HUES64 (cell line): ENCODE measurements around the gene ZIC3.
A peak's percentile ranks its signal among the peaks of the same experiment; 100 is the strongest.

ENCODE experiments used
- H3K27ac ChIP-seq: 2 replicates; pipeline ENCODE4 v1.7.0; 2013; ENCODE audit warnings: low read depth, low read length, inconsistent platforms
- H3K27me3 ChIP-seq: 2 replicates; pipeline ENCODE4 v1.6.1; 2013; ENCODE audit warnings: mild to moderate bottlenecking, low read length; ENCODE audit not compliant: insufficient read depth
- H3K36me3 ChIP-seq: 2 replicates; pipeline ENCODE4 v1.6.1; 2013; ENCODE audit warnings: mild to moderate bottlenecking, low read length; ENCODE audit not compliant: insufficient read depth
- H3K4me1 ChIP-seq: 2 replicates; pipeline ENCODE4 v1.6.1; 2013; ENCODE audit warnings: mild to moderate bottlenecking, low read length, moderate library complexity; ENCODE audit not compliant: insufficient read depth
- H3K4me3 ChIP-seq: 2 replicates; pipeline ENCODE4 v1.5.1; 2013; ENCODE audit warnings: mild to moderate bottlenecking, low read length, moderate library complexity
- H3K9ac ChIP-seq: 2 replicates; pipeline ENCODE4 v1.6.1; 2013; ENCODE audit warnings: mild to moderate bottlenecking, low read depth, low read length
- H3K9me3 ChIP-seq: 2 replicates; pipeline ENCODE4 v1.6.1; 2013; ENCODE audit warnings: low read depth, low read length; ENCODE audit not compliant: insufficient read depth
- WGBS: fragments of 150-250, 120-280 bp; methylation state at CpG from one replicate; pipeline ENCODE4 v1.1.7; 2013; ENCODE audit warnings: missing lambda C conversion rate; 5-methylcytosine and 5-hydroxymethylcytosine counted together

The ZIC3 gene

GRCh38 chrX:137563681-137564651, 2.0 kb upstream of the ZIC3 start:
- peak overlapping the region; percentile 99 for H3K27ac ChIP-seq
- 1% methylated on average over 28 of the region's 37 CpGs for WGBS
- 0 out of 2 replicates have a peak, but pooled peaks cover 2% of the 10 kb centered on the region for H3K36me3 ChIP-seq
- peaks cover 42% of the 10 kb centered on the region; the same call in 1 of the 2 replicates for H3K27me3 ChIP-seq
- H3K9me3 ChIP-seq, result no peaks in the 10 kb centered on the region
- H3K4me1 ChIP-seq, result peaks cover 30% of the 10 kb centered on the region
- H3K9ac ChIP-seq, result peak overlapping the region; percentile 78
- H3K4me3 ChIP-seq, result peak overlapping the region; percentile 84

GRCh38 chrX:137565318-137565904, 516 bp upstream of the ZIC3 start:
- WGBS, result under 1% methylated on average over 54 of the region's 54 CpGs
- H3K36me3 ChIP-seq, result peaks cover 14% of the 10 kb centered on the region
- H3K27ac ChIP-seq, result peak overlapping the region; percentile 20; the same call in 1 of the 2 replicates
- no peaks in the 10 kb centered on the region for H3K9me3 ChIP-seq
- H3K4me3 ChIP-seq, result peak overlapping the region; percentile 84
- H3K4me1 ChIP-seq, result peaks cover 26% of the 10 kb centered on the region; the same call in 1 of the 2 replicates
- peaks cover 42% of the 10 kb centered on the region; the same call in 1 of the 2 replicates for H3K27me3 ChIP-seq
- peak overlapping the region; percentile 49 for H3K9ac ChIP-seq

- Histone ChIP-seq H3K9me3 (no peaks in the 10 kb centered on the region), H3K27me3 (peaks cover 36% of the 10 kb centered on the region; the same call in 1 of the 2 replicates), H3K9ac (peak overlapping the region; percentile 73), H3K36me3 (peaks cover 30% of the 10 kb centered on the region), H3K4me3 (peak overlapping the region; percentile 84), H3K4me1 (peaks cover 23% of the 10 kb centered on the region; the same call in 1 of the 2 replicates), H3K27ac (peak overlapping the region; percentile 92; the same call in 1 of the 2 replicates)
- under 1% methylated on average over 82 of the region's 82 CpGs for WGBS
These were observed 1.1 kb downstream of the ZIC3 start for GRCh38 chrX:137566746-137567679.

GRCh38 chrX:137567682-137568232, 1.8 kb downstream of the ZIC3 start:
- Histone ChIP-seq H3K27me3 (peaks cover 28% of the 10 kb centered on the region; the same call in 1 of the 2 replicates), H3K9me3 (no peaks in the 10 kb centered on the region), H3K9ac (peak overlapping the region; percentile 73), H3K4me3 (peak overlapping the region; percentile 84), H3K27ac (peak overlapping the region; percentile 92; the same call in 1 of the 2 replicates), H3K4me1 (peaks cover 24% of the 10 kb centered on the region), H3K36me3 (peaks cover 38% of the 10 kb centered on the region)
- under 1% methylated on average over 36 of the region's 36 CpGs for WGBS

- Histone ChIP-seq H3K4me1 (peaks cover 31% of the 10 kb centered on the region), H3K9me3 (no peaks in the 10 kb centered on the region), H3K36me3 (peaks cover 43% of the 10 kb centered on the region), H3K9ac (peak overlapping the region; percentile 73), H3K4me3 (peak overlapping the region; percentile 84), H3K27me3 (peaks cover 23% of the 10 kb centered on the region; the same call in 1 of the 2 replicates), H3K27ac (peak overlapping the region; percentile 55; the same call in 1 of the 2 replicates)
- WGBS, result under 1% methylated on average over 44 of the region's 53 CpGs
These were observed 3.0 kb downstream of the ZIC3 start for GRCh38 chrX:137568741-137569469.

GRCh38 chrX:137569470-137569891, 3.6 kb downstream of the ZIC3 start:
- WGBS, result under 1% methylated on average over 14 of the region's 16 CpGs
- Histone ChIP-seq H3K9ac (peak overlapping the region; percentile 73), H3K27ac (peak overlapping the region; percentile 55; the same call in 1 of the 2 replicates), H3K36me3 (peaks cover 43% of the 10 kb centered on the region), H3K4me3 (peak overlapping the region; percentile 84), H3K4me1 (peaks cover 31% of the 10 kb centered on the region), H3K27me3 (peaks cover 18% of the 10 kb centered on the region; the same call in 1 of the 2 replicates), H3K9me3 (no peaks in the 10 kb centered on the region)

DNA sequence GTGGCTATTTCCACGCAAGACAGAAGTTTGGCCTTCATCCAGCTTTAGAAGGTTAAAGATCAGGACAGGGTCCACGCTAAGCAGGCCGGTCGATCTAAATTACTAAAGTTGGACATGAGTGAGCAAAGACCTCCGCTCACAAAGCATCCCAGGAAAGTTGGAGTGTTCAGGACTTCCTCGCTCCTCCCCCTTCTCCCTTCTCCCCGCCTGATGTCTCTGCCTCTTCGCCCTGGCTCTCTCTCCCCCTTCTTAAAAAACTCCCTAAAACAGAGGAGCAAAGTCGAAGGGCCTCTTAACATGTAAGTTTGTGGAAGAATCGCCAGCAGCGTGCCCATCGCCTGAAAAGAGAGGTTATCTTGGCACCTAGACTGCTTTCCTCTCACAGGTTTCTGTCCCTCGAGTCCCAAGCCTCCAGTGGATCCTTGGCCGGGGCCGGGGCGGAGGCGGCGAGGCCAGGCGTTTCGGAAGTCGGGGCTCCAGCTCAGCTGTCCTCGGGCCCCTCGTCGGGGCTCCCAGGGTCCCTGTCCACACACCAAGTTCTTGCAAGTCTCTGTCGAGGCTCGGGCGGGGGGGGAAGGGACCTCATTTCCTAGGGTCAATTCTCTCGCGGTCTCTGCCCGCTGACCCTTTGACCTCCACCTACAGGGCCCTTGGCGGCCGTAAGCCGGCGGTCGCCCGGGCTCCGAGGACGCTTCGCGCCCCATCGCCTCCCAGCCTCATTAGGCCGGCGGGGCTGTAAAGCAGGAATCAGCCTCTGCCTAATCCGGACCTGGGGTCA, 7.6 kb downstream of the ZIC3 start:
- Histone ChIP-seq H3K4me3 (peak overlapping the region; percentile 84), H3K27ac (peak overlapping the region; percentile 100), H3K9me3 (no peaks in the 10 kb centered on the region), H3K9ac (peak overlapping the region; percentile 89), H3K36me3 (peaks cover 43% of the 10 kb centered on the region), H3K4me1 (peaks cover 62% of the 10 kb centered on the region), H3K27me3 (no peaks in the 10 kb centered on the region)
- 3% methylated on average over 44 of the region's 44 CpGs for WGBS

DNA sequence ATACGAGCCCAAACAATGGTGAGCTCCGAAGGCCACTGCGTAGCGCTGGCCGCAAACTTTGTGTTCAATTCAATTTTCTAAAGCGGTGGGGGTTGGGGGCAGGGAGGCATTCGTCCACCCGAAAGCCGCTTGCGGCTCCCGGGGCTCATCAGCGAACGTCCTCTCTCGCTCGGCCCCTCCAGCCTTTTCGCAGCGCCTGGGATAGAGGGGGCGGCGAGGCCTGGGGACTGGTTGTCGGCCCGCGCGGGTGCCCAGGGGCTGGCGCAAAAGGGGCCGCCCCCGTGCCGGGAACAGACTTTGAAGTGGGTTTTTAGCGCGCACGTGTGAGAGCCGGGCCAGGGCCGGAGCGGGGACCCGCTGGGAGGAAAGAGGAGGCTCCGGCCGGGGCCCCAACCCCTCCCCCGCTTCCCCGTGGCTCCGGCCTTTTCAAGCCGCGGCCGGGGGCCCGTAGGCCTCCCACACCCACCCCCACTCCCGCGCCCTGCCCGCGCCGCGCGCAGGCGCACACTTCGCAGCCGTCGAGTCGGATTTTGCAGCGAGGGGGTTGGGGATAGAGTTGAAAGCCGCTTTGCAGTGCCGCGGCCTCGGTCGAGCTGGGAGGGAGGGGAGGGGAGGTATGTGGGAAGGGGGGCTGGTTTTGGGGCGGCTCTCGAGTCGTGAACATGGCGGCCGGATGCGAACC, 8.3 kb downstream of the ZIC3 start:
- peak overlapping the region; percentile 84 for H3K4me3 ChIP-seq

DNA sequence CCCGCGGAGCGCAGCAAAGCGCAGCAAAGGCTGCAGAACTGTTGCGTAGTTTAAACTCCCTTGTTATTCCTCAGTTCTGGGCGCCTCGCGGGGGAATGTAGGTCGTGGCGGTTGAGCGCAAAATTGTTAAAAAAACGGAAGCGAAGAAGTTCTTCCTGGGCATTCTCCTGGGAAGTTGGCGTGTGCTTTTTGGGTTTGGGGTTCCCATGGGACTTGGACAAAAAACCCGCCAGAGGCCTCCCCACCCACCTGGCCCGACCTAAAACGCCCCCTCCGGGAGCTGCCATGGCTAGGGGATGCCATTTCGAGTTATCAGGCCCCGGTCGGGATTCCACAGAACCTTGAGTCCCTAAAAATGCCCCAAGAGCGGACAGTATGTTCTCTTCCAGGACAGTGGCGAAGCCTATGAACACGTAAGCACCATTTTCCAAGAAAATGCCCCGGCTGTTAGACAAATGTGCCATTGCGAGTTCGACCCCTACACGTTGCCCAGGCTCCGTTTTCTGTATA, 8.9 kb downstream of the ZIC3 start:
- Histone ChIP-seq H3K9ac (peak overlapping the region; percentile 89), H3K9me3 (no peaks in the 10 kb centered on the region), H3K27ac (peak overlapping the region; percentile 100), H3K36me3 (peaks cover 34% of the 10 kb centered on the region), H3K4me3 (peak overlapping the region; percentile 84), H3K4me1 (peaks cover 70% of the 10 kb centered on the region), H3K27me3 (no peaks in the 10 kb centered on the region)
- WGBS, result 3% methylated on average over 29 of the region's 29 CpGs

More for the DNA sequence above, 8.3 kb downstream of the ZIC3 start:
- H3K27ac ChIP-seq, result peak overlapping the region; percentile 100
- H3K27me3 ChIP-seq, result no peaks in the 10 kb centered on the region
- no peaks in the 10 kb centered on the region for H3K9me3 ChIP-seq
- under 1% methylated on average over 59 of the region's 67 CpGs for WGBS
- peak overlapping the region; percentile 89 for H3K9ac ChIP-seq
- H3K36me3 ChIP-seq, result peaks cover 40% of the 10 kb centered on the region
- peaks cover 67% of the 10 kb centered on the region for H3K4me1 ChIP-seq
